Measurements from ENCODE around the gene CCDC138. TPM values are rescaled to one million over a fixed set of nuclear protein-coding genes. Genes with fewer than 3 reads are reported as not detected.

Gene CCDC138
- total RNA-seq, 2 experiments from 2014 or later = 7.7 to 9.1 TPM

DNA sequence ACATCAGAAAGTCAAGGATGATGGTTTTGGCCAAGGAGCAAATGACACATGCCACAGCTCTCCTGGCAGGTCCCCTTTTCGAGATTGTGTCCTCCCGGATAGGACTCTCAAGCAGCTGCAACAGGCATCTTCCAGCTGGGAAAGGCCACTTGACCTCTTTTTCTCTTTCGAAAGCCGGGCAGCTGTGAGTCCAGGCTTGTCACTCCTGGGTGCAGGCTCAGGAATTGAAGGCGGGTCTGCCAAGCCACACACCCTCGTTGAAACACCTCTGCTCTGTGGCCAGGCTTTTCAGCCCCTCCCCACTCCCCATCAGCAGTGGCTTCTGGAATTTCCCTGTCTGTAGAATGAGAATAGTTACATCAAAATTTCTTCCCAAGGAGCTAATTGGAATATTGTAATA is 98.0 kb downstream of the CCDC138 start:
- Mint-ChIP-seq H3K9me3 (peaks cover 6% of the 10 kb centered on the region), H3K27me3 (peaks cover 7% of the 10 kb centered on the region), H3K4me1 (no peaks in the 10 kb centered on the region), H3K4me3 (no peak overlapping the region), H3K36me3 (ENCODE audit: low read depth) (peaks cover 4% of the 10 kb centered on the region), H3K27ac (no peak overlapping the region)
- DNase-seq = no peak
- ChIA-PET CTCF (interaction anchor here (1.1 kb wide), 1 partner anchor 9 kb away, joined by 3 read pairs; no protein-coding TSS in a partner anchor), POLR2A (no interaction called here)

DNA sequence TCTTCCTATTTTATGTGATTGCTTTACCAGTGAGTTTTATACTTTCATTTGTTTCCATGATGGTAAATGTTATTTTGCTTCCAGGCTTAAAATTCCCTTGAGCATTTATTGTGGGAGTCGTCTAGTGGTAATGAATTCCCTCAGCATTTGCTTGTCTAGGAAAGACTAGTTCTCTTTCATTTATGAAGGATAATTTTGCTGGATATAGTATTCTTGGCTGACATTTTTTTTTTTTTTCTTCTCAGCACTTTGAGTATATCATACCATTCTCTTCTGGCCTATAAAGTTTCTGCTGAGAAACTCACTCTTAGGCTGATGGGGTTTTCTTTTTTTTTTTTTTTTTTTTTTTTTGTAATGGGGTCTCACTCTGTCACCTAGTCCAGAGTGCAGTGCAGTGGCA is 103.3 kb downstream of the CCDC138 start:
- DNase-seq = no peak
- H3K4me1 Mint-ChIP-seq = no peaks in the 10 kb centered on the region
- H3K9me3 Mint-ChIP-seq = peaks cover 12% of the 10 kb centered on the region
- no peak overlapping the region for H3K4me3 Mint-ChIP-seq
- H3K27ac Mint-ChIP-seq = no peak overlapping the region
- ChIA-PET POLR2A (no interaction called here), CTCF (no interaction called here)
- H3K36me3 Mint-ChIP-seq (ENCODE audit: low read depth) = peaks cover 3% of the 10 kb centered on the region
- H3K27me3 Mint-ChIP-seq = peaks cover 7% of the 10 kb centered on the region

DNA sequence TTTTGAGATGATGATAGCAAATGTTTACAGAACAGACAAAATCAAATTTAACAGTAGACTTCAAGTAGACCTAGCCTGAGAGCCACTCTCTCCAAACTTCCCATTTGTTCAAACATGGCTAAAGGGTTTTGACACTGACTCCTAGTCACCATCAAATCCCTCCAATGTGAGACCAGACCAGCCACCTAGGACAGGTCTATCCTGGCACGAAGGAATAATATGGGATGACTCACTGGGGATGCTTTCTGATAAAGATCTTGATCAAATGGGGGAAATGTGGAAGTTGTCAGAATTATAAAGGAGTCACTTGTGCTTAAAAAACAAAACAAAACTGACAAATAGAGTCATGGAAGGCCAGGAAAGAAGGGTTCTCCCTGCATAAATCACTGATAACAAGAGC is 106.7 kb downstream of the CCDC138 start:
- DNase-seq = no peak
- peaks cover 2% of the 10 kb centered on the region for H3K4me1 Mint-ChIP-seq

DNA sequence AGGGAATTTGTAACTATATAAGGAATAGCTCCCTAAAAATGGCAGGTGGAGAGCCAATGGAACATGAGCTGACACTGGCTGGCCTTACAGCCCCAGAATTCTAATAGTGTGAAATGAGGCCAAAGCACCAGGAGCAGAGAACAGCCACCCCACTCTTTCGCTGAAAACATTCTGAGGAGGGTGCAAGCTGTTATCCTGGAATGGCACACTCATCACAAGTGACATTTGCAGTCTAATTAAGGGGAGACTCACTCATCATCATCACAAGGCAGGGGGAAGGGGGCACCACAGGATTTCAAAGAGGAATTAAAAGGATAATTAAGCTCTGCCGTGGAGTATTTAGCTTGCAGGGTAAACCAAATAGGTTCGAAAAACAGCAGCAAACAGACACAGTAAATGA is 108.2 kb downstream of the CCDC138 start:
- Mint-ChIP-seq H3K4me3 (no peak overlapping the region), H3K27me3 (no peaks in the 10 kb centered on the region), H3K9me3 (peaks cover 8% of the 10 kb centered on the region), H3K27ac (no peak overlapping the region), H3K4me1 (peaks cover 4% of the 10 kb centered on the region), H3K36me3 (ENCODE audit: low read depth) (peaks cover under 1% of the 10 kb centered on the region)
- DNase-seq = no peak
- ChIA-PET POLR2A (no interaction called here), CTCF (interaction anchor here (1.7 kb wide), 1 partner anchor 17 kb away, joined by 3 read pairs; no protein-coding TSS in a partner anchor)

More for the DNA sequence above, 106.7 kb downstream of the CCDC138 start:
- ChIA-PET POLR2A (no interaction called here), CTCF (no interaction called here)
- H3K27me3 Mint-ChIP-seq = peaks cover 1% of the 10 kb centered on the region
- no peak overlapping the region for H3K4me3 Mint-ChIP-seq
- peaks cover 3% of the 10 kb centered on the region for H3K36me3 Mint-ChIP-seq (ENCODE audit: low read depth)
- no peak overlapping the region for H3K27ac Mint-ChIP-seq
- H3K9me3 Mint-ChIP-seq = peaks cover 12% of the 10 kb centered on the region

DNA sequence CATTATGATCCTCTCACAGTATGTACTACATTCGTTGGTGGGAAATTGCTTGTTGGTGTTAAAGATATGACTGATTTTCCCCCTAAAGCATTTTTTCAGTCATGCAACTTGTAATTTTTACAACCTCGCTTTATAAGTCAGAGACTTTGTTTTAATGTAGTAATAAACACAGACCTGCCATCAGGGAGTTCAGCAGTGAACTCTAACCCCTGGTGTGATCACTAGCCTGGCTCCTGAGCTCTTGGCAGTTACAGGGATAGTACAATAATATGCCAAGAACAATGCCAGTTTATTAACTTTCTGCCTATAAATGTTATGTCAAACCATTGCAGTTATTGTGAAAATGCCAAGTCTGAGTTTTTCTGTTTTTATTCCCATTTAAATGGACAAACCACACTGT is 108.6 kb downstream of the CCDC138 start:
- Mint-ChIP-seq H3K4me3 (no peak overlapping the region), H3K27ac (no peak overlapping the region), H3K4me1 (peaks cover 4% of the 10 kb centered on the region), H3K9me3 (peaks cover 7% of the 10 kb centered on the region), H3K27me3 (no peaks in the 10 kb centered on the region), H3K36me3 (ENCODE audit: low read depth) (no peaks in the 10 kb centered on the region)
- DNase-seq = no peak
- POLR2A ChIA-PET = no interaction called here
- CTCF ChIA-PET = interaction anchor here (1.7 kb wide), 1 partner anchor 17 kb away, joined by 3 read pairs; no protein-coding TSS in a partner anchor

DNA sequence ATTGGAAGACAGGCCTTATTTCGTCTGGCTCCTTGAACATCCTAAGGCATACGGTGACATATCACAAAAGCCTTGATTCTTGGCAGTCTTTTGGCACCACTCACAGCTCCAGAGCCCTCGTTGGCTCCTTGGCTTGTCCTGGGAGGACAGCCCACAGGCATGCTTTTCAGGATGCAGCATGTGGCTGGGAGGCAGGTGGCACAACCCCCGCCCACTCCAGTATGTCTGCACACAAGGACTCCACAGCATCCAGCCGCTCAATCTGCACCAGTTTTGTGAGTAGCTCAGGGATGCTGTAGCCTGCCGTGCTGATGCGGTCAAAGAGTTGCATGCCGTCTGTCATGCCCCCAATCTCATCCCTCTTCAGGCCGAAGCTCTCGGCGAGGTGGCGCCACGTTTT is 110.2 kb downstream of the CCDC138 start:
- CTCF ChIA-PET = no interaction called here
- H3K4me1 Mint-ChIP-seq = peaks cover 4% of the 10 kb centered on the region
- POLR2A ChIA-PET = no interaction called here

DNA sequence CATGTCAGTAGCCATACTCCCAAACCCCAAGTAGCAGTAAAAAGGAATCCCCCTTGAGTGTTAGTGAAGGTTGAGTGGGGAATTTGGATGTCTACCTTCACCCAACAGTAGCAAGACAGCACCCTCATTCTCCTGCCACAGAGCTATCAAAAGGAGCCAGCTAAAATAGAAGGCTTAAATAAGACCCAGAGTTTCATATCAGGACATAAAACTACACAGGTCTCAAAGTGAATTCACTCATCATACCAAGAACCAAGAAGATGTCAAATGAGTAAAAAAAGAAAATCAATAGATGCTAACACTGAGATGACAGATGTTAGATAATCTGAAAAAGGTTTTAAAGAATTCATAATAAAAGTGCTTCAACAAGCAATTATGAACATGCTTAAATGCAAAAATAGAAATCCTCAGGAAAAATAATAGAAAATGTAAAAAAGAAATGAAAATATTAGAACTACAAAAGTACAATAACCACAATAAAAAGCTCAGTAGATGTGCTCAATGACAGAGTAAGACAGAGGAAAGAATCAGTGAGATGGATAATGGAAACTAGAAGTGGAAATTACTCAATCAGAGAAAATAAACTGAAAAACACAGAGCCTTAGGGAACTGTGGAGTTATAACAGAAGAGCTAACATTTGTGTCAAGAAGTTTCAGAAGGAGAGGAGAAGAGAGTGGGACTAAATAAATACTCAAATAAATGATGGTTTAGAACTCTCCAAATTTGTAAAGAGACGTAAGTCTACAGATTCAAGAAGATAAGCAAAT is 111.9 kb downstream of the CCDC138 start:
- CTCF ChIA-PET = no interaction called here
- Mint-ChIP-seq H3K4me3 (no peak overlapping the region), H3K9me3 (no peaks in the 10 kb centered on the region), H3K27ac (no peak overlapping the region), H3K27me3 (no peaks in the 10 kb centered on the region), H3K4me1 (peaks cover 4% of the 10 kb centered on the region), H3K36me3 (ENCODE audit: low read depth) (no peaks in the 10 kb centered on the region)
- POLR2A ChIA-PET = no interaction called here
- DNase-seq = no peak

More for the DNA sequence above, 110.2 kb downstream of the CCDC138 start:
- Mint-ChIP-seq H3K27ac (no peak overlapping the region), H3K4me3 (no peak overlapping the region), H3K9me3 (no peaks in the 10 kb centered on the region), H3K36me3 (ENCODE audit: low read depth) (no peaks in the 10 kb centered on the region), H3K27me3 (no peaks in the 10 kb centered on the region)
- DNase-seq = no peak

DNA sequence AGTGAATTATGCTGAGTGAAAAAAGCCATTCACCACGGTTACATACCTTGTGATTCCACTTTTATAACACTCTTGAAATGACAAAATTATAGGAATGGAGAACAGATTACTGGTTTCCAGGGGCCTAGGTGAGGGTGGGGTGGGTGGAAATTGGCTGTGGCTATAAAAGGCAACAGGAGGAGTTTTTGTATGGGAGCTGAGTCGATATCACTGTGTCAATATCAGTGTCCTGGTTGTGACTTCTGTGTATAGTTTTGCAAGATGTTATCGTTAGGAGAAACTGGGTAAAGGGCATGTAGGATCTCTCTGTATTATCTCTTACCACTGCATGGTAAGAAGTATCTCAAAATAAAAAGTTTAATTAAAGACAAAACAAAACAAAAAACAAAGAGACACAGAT is 118.1 kb downstream of the CCDC138 start:
- no peaks in the 10 kb centered on the region for H3K4me1 Mint-ChIP-seq
- H3K9me3 Mint-ChIP-seq = no peaks in the 10 kb centered on the region
- no peak overlapping the region for H3K27ac Mint-ChIP-seq
- POLR2A ChIA-PET = no interaction called here
- DNase-seq = no peak
- no peak overlapping the region for H3K4me3 Mint-ChIP-seq
- CTCF ChIA-PET = no interaction called here
- H3K36me3 Mint-ChIP-seq (ENCODE audit: low read depth) = no peaks in the 10 kb centered on the region
- H3K27me3 Mint-ChIP-seq = no peaks in the 10 kb centered on the region

DNA sequence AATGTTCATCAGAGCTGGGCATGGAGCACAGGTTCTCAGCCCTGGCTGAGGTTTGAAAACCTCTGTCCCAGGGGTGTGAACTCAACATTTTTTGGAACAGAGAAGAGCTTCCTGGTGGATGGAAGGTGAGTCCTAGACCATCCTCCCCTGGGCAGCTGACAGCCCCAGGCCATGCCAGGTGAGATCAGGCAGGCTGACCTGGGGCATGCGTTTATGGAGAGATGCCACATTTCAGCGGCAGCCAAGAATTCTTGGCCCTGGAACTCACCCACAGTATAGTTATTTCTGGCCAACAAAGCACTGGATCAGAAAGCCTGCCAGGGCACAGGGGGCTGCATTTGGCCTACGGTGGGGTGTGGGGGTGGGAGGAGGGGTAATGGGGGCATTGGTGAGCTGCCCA is 118.6 kb downstream of the CCDC138 start:
- CTCF ChIA-PET = no interaction called here

DNA sequence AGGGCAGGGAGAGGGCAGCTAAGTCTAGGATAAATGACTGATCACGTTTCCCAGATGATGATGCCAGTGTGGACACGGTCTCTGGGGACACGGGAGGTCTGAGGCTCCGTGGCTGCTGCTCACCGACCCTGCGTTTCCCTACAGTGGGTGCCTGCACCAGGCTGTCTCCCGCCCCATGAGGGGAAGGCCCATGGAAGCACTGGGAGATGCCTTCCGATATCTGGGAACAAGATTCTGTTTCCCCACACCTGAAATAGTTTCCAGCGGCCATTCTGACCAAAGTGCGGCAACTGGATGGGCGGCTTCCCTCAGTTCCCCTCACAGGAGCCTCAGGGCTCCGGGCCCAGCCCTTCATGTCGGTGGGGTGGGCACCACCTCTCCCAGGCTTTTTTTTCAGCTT is 119.3 kb downstream of the CCDC138 start:
- Mint-ChIP-seq H3K9me3 (no peaks in the 10 kb centered on the region), H3K27ac (no peak overlapping the region), H3K27me3 (no peaks in the 10 kb centered on the region), H3K4me3 (no peak overlapping the region), H3K4me1 (no peaks in the 10 kb centered on the region), H3K36me3 (ENCODE audit: low read depth) (no peaks in the 10 kb centered on the region)
- ChIA-PET CTCF (no interaction called here), POLR2A (no interaction called here)
- DNase-seq = no peak

More for the DNA sequence above, 118.6 kb downstream of the CCDC138 start:
- POLR2A ChIA-PET = no interaction called here
- no peak overlapping the region for H3K27ac Mint-ChIP-seq
- no peak for DNase-seq
- H3K9me3 Mint-ChIP-seq = no peaks in the 10 kb centered on the region
- no peaks in the 10 kb centered on the region for H3K36me3 Mint-ChIP-seq (ENCODE audit: low read depth)
- no peaks in the 10 kb centered on the region for H3K27me3 Mint-ChIP-seq
- H3K4me1 Mint-ChIP-seq = no peaks in the 10 kb centered on the region
- H3K4me3 Mint-ChIP-seq = no peak overlapping the region

DNA sequence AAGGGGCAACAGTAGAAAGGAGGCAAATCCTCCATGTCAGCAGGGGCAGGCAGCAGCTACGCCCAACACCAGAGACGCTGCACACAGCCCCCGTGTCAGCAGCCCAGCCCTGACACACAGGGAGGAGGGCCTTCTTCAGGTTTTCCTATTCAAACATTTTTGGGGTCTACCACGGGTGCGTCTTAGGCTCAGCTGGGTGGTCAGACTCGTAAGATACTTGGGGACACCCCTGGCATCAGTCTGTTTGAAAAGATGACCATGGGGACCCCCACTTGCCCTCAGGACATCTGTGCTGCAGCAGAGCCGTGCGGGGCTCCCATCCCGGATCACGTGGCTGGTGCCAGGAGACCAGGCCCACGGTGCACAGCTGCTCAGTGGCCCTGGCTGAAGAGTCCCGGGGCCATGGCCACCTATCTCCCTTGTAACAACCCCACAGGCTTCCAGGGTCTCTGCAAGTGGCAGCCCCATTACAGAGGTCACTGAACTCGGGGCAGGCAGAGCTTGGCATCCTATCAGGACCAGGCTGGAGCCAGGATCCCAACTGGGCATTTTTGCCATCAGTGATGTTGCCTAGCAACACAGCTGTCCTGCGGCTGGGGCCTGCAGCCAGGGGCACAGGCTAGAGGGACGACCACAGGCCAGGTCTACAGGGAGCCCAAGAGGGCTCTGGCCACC is 120.0 kb downstream of the CCDC138 start:
- H3K36me3 Mint-ChIP-seq (ENCODE audit: low read depth) = no peaks in the 10 kb centered on the region
- no peaks in the 10 kb centered on the region for H3K27me3 Mint-ChIP-seq
- no peak overlapping the region for H3K27ac Mint-ChIP-seq
- no peaks in the 10 kb centered on the region for H3K9me3 Mint-ChIP-seq
- H3K4me1 Mint-ChIP-seq = no peaks in the 10 kb centered on the region
- ChIA-PET POLR2A (no interaction called here), CTCF (no interaction called here)
- no peak overlapping the region for H3K4me3 Mint-ChIP-seq
- DNase-seq = no peak

DNA sequence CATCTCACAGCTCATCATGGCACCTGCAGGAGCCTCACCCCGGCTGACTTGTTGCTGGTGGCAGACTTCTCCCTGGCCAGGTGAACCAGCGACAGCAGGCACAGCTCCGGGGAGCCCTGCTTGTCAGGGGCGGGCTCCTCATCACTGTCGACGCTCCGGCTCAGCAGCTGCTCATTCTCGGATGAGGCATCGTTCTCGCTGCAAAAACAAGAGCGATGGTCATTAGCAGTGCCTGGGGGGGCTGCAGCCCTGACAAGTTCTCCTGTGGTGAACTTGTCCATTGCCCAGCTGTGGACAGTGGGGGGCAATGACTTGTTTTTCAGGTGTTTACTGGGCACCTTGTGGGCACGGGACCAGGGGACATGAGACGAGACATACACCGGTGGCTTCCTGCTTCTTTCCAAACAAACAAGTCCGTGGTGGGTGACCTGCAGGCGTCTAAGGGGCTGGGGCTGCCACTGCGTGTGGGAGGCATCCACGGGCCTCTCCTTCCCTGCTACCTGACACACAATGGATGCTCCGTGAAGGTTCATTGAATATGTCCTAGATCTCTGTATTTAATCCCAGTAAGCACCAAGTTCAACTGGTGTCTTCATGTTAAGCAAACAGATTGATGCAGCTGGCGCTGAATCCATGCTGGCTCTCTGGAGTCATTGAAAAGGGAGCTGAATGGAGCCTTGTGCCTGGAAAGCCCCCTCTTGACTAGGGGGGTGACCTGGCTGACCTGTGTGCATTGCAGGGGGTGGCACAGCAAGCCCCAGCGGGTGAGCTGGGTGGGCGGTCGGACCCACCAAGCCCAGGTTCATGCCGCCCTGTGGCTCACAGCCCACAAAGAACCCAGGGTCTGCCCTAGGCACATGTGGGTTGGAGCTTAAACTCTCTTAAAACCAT is 121.5 kb downstream of the CCDC138 start:
- no peak overlapping the region for H3K4me3 Mint-ChIP-seq
- no peaks in the 10 kb centered on the region for H3K9me3 Mint-ChIP-seq
- DNase-seq = no peak
- H3K27me3 Mint-ChIP-seq = no peaks in the 10 kb centered on the region
- H3K4me1 Mint-ChIP-seq = no peaks in the 10 kb centered on the region
- no peaks in the 10 kb centered on the region for H3K36me3 Mint-ChIP-seq (ENCODE audit: low read depth)
- POLR2A ChIA-PET = no interaction called here
- CTCF ChIA-PET = no interaction called here
- H3K27ac Mint-ChIP-seq = no peak overlapping the region

DNA sequence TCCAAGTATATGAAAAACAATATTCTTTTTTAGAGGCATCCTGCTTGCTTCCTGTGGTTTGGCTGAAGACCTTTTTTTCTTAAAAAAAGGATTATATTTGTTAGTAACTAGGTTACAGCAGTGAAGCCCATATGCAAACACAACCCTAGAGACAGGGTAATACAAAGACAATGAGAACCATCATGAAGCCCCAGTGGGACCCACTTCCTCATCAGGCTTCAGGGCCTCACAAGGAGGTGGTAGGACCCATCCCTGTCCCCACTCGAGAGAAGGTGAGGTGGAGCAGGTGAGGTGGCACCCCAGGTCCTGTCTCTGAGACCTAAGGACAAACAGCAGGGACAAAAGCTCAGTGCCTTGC is 122.1 kb downstream of the CCDC138 start:
- Mint-ChIP-seq H3K36me3 (ENCODE audit: low read depth) (no peaks in the 10 kb centered on the region), H3K4me3 (no peak overlapping the region), H3K9me3 (no peaks in the 10 kb centered on the region), H3K27ac (no peak overlapping the region), H3K27me3 (no peaks in the 10 kb centered on the region), H3K4me1 (no peaks in the 10 kb centered on the region)
- CTCF ChIA-PET = no interaction called here
- no peak for DNase-seq
- POLR2A ChIA-PET = no interaction called here

Data from activated CD4-positive, alpha-beta memory T cell treated with anti-CD3 and anti-CD28 coated beads, Interleukin-2, amount 10 ng/mL, durations not matched to agents 7 days and 5 days (primary cell).